Activated naive CD8-positive, alpha-beta T cell treated with anti-CD3 and anti-CD28 coated beads, Interleukin-2, amount 10 ng/mL, durations not matched to agents 7 days and 5 days (primary cell): ENCODE results near the gene PRCD. TPM values are rescaled to one million over a fixed set of nuclear protein-coding genes. Genes with fewer than 3 reads are reported as not detected.
"Not testable (repeated sequence)": the region's sequence is repeated elsewhere in the genome, so short reads cannot be mapped to it uniquely, and the experiment has no call there.

ENCODE experiments used
- ATAC-seq: fragments of 150-1000 bp; cut with Tn5 transposase; one replicate; pipeline ENCODE4 v1.10.0; 2021; ENCODE audit warnings: low read depth, moderate library complexity
- POLR2A ChIA-PET: fragments of 350-600 bp; sonication (Branson Sonifier 250); formaldehyde crosslinking; loops from one replicate; lab custom pipeline; 2021; ENCODE audit warnings: antibody characterized with exemption; lab: Charles Lee
- DNase-seq: peaks from one replicate; pipeline ENCODE4 v3.0.0; 2021
- H3K27ac Mint-ChIP-seq: one replicate; pipeline ENCODE4 v1.8.0; 2022; ENCODE audit warnings: mild to moderate bottlenecking, mixed read lengths
- H3K27me3 Mint-ChIP-seq: one replicate; pipeline ENCODE4 v1.8.0; 2022; ENCODE audit warnings: mild to moderate bottlenecking, moderate library complexity, mixed read lengths
- H3K36me3 Mint-ChIP-seq: one replicate; pipeline ENCODE4 v1.8.0; 2021; ENCODE audit warnings: mild to moderate bottlenecking, mixed read lengths
- H3K4me1 Mint-ChIP-seq: one replicate; pipeline ENCODE4 v1.8.0; 2021; ENCODE audit warnings: mixed read lengths
- H3K4me3 Mint-ChIP-seq: one replicate; pipeline ENCODE4 v1.8.0; 2022; ENCODE audit warnings: mild to moderate bottlenecking, moderate library complexity, mixed read lengths
- H3K9me3 Mint-ChIP-seq: one replicate; pipeline ENCODE4 v1.8.0; 2021; ENCODE audit warnings: mixed read lengths
- total RNA-seq, 2 experiments: library from RNA; stranded (reverse); gene quantifications; one replicate each; pipeline ENCODE4 v1.2.3, GENCODE V29; 2021

The PRCD gene
- total RNA-seq, 2 experiments from 2014 or later: 0.78 to 1.1 TPM

- no peak overlapping the region for H3K27ac Mint-ChIP-seq
- peaks cover 17% of the 10 kb centered on the region for H3K4me1 Mint-ChIP-seq
- H3K36me3 Mint-ChIP-seq: no peaks in the 10 kb centered on the region
- H3K27me3 Mint-ChIP-seq: peaks cover 1% of the 10 kb centered on the region
- DNase-seq (no peak), ATAC-seq (no peak)
- POLR2A ChIA-PET: interaction anchor here (2.8 kb wide), 1 partner anchor 33 kb away, joined by 9 read pairs; no protein-coding TSS in a partner anchor
- no peak overlapping the region for H3K4me3 Mint-ChIP-seq
- H3K9me3 Mint-ChIP-seq: no peaks in the 10 kb centered on the region
These were observed 15.0 kb upstream of the PRCD start for GRCh38 chr17:76524598-76525512.

- H3K4me3 Mint-ChIP-seq, H3K27ac Mint-ChIP-seq, DNase-seq, H3K36me3 Mint-ChIP-seq, ATAC-seq, H3K27me3 Mint-ChIP-seq, H3K9me3 Mint-ChIP-seq: not testable (repeated sequence)
- peaks cover 17% of the 10 kb centered on the region for H3K4me1 Mint-ChIP-seq
- POLR2A ChIA-PET: interaction anchor here (2.8 kb wide), 1 partner anchor 33 kb away, joined by 9 read pairs; no protein-coding TSS in a partner anchor
These were observed 14.4 kb upstream of the PRCD start for GRCh38 chr17:76525513-76525833.

GRCh38 chr17:76527016-76527415 is 12.8 kb upstream of the PRCD start:
- H3K9me3 Mint-ChIP-seq, ATAC-seq, H3K36me3 Mint-ChIP-seq, DNase-seq, H3K27me3 Mint-ChIP-seq: not testable (repeated sequence)
- POLR2A ChIA-PET: interaction anchor here (1.1 to 1.8 kb wide), 4 partner anchors 10 to 144 kb away, joined by 5 to 12 read pairs (median 6); no protein-coding TSS in a partner anchor
- Mint-ChIP-seq H3K27ac (peak overlapping the region; percentile 86), H3K4me1 (peaks cover 17% of the 10 kb centered on the region), H3K4me3 (peak overlapping the region; percentile 66)

GRCh38 chr17:76527430-76528111 is 12.3 kb upstream of the PRCD start:
- no peaks in the 10 kb centered on the region for H3K27me3 Mint-ChIP-seq
- POLR2A ChIA-PET: interaction anchor here (0.5 to 1.8 kb wide), 8 partner anchors 9 to 144 kb away, joined by 3 to 12 read pairs (median 5); partner anchors contain the start of gene PRCD
- no peaks in the 10 kb centered on the region for H3K36me3 Mint-ChIP-seq
- ATAC-seq (peak; percentile 76), DNase-seq (peak; percentile 61)
- no peaks in the 10 kb centered on the region for H3K9me3 Mint-ChIP-seq
- H3K4me3 Mint-ChIP-seq: peak overlapping the region; percentile 70
- peak overlapping the region; percentile 86 for H3K27ac Mint-ChIP-seq
- peaks cover 17% of the 10 kb centered on the region for H3K4me1 Mint-ChIP-seq

DNA sequence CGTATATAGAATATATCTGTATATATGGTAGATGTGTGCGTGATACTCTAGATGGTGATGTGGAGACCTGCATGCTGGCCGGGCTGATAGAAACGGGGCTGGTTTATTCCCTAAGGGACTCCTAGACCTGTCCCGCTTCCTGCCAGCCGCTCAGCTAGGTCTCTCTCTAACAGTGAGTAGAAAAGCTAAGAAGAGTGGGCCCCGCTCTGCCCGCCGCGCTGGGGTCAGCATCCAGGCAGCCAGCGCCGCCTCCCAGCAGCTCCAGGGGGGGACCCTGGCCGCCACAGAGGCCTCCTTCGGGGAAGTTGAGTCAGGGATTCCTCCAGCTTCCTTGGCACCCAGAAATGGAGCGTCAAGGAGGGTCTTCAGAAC is 11.7 kb upstream of the PRCD start:
- POLR2A ChIA-PET: interaction anchor here (0.5 to 1.8 kb wide), 8 partner anchors 9 to 143 kb away, joined by 3 to 12 read pairs (median 5); partner anchors contain the start of gene PRCD

GRCh38 chr17:76528528-76529223 is 11.2 kb upstream of the PRCD start:
- no peaks in the 10 kb centered on the region for H3K36me3 Mint-ChIP-seq
- peaks cover 14% of the 10 kb centered on the region for H3K4me1 Mint-ChIP-seq
- peak; percentile 25 for ATAC-seq
- peak overlapping the region; percentile 70 for H3K4me3 Mint-ChIP-seq
- peaks cover under 1% of the 10 kb centered on the region for H3K27me3 Mint-ChIP-seq
- H3K27ac Mint-ChIP-seq: peak overlapping the region; percentile 83
- POLR2A ChIA-PET: interaction anchor here (1.0 to 1.6 kb wide), 5 partner anchors 8 to 143 kb away, joined by 3 to 6 read pairs (median 5); partner anchors contain the start of gene PRCD
- DNase-seq: no peak
- H3K9me3 Mint-ChIP-seq: no peaks in the 10 kb centered on the region

More for the DNA sequence above, 11.7 kb upstream of the PRCD start:
- Mint-ChIP-seq H3K36me3 (no peaks in the 10 kb centered on the region), H3K4me3 (peak overlapping the region; percentile 70), H3K27me3 (no peaks in the 10 kb centered on the region), H3K9me3 (no peaks in the 10 kb centered on the region), H3K4me1 (peaks cover 16% of the 10 kb centered on the region), H3K27ac (peak overlapping the region; percentile 83)
- ATAC-seq (peak; percentile 20), DNase-seq (no peak)

DNA sequence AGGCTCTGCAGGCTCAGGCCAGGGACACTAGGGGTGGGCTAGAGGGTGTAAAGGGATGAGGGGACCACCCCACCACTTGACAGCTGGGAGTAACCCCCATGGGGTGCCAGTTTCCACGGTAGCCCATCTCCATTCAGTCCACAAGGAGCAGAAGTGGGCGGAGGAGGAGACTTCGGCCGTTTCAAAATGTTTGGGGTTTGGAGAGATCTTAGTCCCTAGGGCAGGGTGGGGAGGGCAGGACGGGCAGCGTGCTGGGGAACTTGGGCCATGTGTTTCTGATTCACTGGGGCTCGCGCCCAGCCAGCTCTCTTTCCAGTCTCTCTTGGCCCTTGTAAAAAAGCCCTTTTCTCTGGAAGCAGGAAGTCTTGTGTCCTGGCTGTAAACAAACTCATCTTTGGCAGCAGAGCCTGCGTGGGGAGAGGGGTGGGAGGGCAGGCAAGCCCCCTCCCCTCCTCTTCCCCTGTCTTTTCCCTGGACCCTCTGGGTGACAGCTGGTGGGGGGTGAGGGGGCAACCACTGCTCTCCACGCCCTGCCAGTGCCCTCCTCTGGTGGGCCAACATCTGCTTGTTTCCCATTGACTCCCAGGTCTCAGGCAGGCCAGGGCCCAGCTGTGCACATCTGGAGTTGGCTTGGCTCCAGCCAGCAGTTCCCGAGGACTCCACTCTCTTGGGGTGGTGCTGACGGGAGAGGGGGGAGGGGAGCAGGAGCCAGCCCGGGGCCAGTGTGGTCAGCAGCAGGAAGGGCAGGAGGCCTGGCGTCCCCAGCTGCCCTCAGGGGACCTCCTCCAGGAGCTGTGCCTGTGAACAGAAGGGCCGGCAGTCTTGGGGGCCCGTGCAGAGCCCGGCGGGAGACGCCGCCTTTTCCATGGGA is 10.4 kb upstream of the PRCD start:
- no peak for DNase-seq
- Mint-ChIP-seq H3K27me3 (peaks cover 2% of the 10 kb centered on the region), H3K4me1 (peaks cover 12% of the 10 kb centered on the region), H3K9me3 (no peaks in the 10 kb centered on the region), H3K27ac (peak overlapping the region; percentile 34), H3K36me3 (no peaks in the 10 kb centered on the region), H3K4me3 (no peak overlapping the region)
- ATAC-seq: no peak
- POLR2A ChIA-PET: no interaction called here

GRCh38 chr17:76530095-76530723 is 9.6 kb upstream of the PRCD start:
- H3K9me3 Mint-ChIP-seq: no peaks in the 10 kb centered on the region
- POLR2A ChIA-PET: no interaction called here
- ATAC-seq (no peak), DNase-seq (no peak)
- H3K4me3 Mint-ChIP-seq: no peak overlapping the region
- H3K27me3 Mint-ChIP-seq: peaks cover 4% of the 10 kb centered on the region
- H3K4me1 Mint-ChIP-seq: peaks cover 12% of the 10 kb centered on the region
- H3K36me3 Mint-ChIP-seq: no peaks in the 10 kb centered on the region
- H3K27ac Mint-ChIP-seq: no peak overlapping the region

DNA sequence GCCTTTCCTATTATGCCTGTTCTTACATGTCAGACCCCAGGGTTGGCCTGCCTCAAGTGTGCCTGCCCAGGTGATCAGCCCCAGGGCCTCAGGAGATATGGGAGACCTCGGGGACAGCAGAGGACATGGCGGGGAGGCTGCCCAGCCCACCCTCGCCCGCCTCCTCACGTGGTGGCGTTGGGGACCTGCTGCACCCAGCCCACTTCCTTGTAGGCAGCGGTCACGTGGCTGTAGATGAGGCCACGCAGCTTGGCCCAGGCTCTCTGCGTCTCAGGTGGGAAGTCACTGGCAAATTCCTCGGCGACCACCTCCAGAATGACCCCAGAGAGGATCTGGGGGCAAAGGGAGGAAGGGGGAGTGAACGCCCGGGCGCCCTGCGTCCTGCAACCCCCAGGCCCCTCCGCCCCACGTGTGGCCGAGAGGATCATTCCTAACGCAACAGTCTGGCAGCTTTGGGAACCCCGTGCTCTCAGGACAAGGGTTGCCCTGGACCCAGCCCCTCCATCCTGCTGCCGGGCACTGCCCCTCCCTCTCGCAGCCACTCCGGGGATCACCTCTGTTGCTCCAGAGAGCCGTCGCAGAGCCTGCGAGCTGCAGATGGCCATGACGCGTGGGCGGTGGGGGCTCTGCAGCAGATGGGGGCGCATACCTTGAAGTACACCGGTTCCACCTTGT is 8.9 kb upstream of the PRCD start:
- ATAC-seq: no peak
- POLR2A ChIA-PET: no interaction called here
- Mint-ChIP-seq H3K27ac (no peak overlapping the region), H3K36me3 (no peaks in the 10 kb centered on the region), H3K27me3 (peaks cover 6% of the 10 kb centered on the region), H3K9me3 (no peaks in the 10 kb centered on the region), H3K4me3 (no peak overlapping the region), H3K4me1 (peaks cover 12% of the 10 kb centered on the region)
- no peak for DNase-seq

DNA sequence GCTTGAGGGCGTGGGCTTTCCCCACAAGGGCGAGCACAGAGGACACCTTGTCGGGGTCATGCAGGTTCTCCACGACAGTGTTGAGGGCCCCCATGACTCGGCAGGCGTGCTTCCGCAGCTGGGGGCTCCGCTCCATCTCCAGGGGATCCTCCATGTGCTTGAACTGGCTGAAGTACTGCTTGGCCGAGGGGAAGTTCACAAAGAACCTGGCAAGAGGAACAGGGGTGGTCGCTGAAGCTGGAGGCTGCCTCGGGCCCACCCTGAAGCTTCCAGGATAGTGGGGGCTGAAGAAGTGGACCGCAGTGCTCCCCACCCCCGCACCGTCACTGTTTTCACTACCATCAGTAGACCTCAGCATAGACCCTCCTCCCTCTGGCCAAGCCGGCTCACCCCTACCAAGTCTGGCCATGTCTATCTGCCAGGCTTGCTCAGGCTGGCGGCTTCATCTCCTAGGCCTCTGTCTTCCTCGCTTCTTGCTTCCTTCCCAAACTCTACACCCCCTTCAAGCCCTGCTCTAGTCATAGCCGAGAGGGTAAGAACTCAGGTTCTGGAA is 8.3 kb upstream of the PRCD start:
- no peak overlapping the region for H3K27ac Mint-ChIP-seq
- no peaks in the 10 kb centered on the region for H3K9me3 Mint-ChIP-seq
- ATAC-seq (no peak), DNase-seq (no peak)
- POLR2A ChIA-PET: no interaction called here
- peaks cover 11% of the 10 kb centered on the region for H3K27me3 Mint-ChIP-seq
- H3K4me3 Mint-ChIP-seq: no peak overlapping the region
- peaks cover 12% of the 10 kb centered on the region for H3K4me1 Mint-ChIP-seq
- no peaks in the 10 kb centered on the region for H3K36me3 Mint-ChIP-seq

DNA sequence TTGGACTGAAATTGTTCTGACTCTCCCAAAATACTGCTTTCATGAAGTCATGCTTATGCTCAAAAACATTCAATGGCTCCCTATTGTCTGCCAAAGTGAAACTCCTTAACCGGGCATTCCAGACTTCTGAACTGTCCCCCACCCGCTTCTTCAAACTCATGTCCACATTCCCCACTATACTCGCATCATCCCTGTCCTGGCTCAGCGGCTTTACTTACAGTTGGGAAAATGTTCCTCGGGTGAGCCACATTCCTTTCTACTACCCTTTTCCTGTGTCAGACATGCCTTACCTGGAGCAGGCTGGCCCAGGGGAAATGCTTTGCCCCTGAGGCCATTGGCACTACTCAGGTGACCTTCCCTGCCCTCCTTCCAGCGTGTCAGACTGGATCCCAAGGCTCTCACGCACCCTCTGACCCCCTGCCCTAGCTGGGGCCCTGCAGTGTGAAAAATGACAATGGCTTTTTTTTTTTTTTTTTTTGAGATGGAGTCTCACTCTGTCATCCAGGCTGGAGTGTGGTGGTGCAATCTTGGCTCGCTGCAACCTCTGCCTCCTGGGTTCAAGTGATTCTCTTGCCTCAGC is 7.7 kb upstream of the PRCD start:
- POLR2A ChIA-PET: no interaction called here
- no peaks in the 10 kb centered on the region for H3K9me3 Mint-ChIP-seq
- H3K27ac Mint-ChIP-seq: no peak overlapping the region
- H3K4me3 Mint-ChIP-seq: no peak overlapping the region
- no peak for ATAC-seq
- peaks cover 11% of the 10 kb centered on the region for H3K4me1 Mint-ChIP-seq
- peaks cover 16% of the 10 kb centered on the region for H3K27me3 Mint-ChIP-seq
- DNase-seq: no peak
- H3K36me3 Mint-ChIP-seq: no peaks in the 10 kb centered on the region
